HL-60 (cell line): Measurements from ENCODE around the gene XAF1.

Experiments
- DNase-seq, 2 experiments: peaks; one replicate each; pipeline ENCODE4 v3.0.0-alpha.2; 2010 to 2020; ENCODE audit warnings: low read depth in 1 of 2, low spot score in 1 of 2
- H3K27ac ChIP-seq: fragments of 250-450 bp; sonication (Bioruptor Pico); replicated peaks from 2 replicates; pipeline ENCODE4 v1.5.1; 2020; ENCODE audit warnings: mild to moderate bottlenecking, moderate library complexity
- H3K27me3 ChIP-seq: fragments of 250-450 bp; sonication (Bioruptor Pico); 2 replicates; pipeline ENCODE4 v1.5.1; 2021; ENCODE audit warnings: mild to moderate bottlenecking, moderate library complexity; ENCODE audit not compliant: insufficient read depth, poor library complexity, severe bottlenecking
- H3K4me3 ChIP-seq: replicated peaks from 2 replicates; pipeline ENCODE4 v1.5.1; 2011; ENCODE audit warnings: mild to moderate bottlenecking, control low read depth, low read length; ENCODE audit not compliant: insufficient read depth
- CTCF ChIP-seq: IDR thresholded peaks from one replicate; pipeline ENCODE4 v1.5.1; 2011; ENCODE audit warnings: low read length, control low read depth, inconsistent platforms; ENCODE audit not compliant: insufficient read depth
- GABPA ChIP-seq: IDR thresholded peaks from 2 replicates; pipeline ENCODE4 v1.6.1; 2012; ENCODE audit warnings: low read depth
- POLR2AphosphoS5 ChIP-seq: IDR thresholded peaks from 2 replicates; pipeline ENCODE4 v1.6.1; 2012; ENCODE audit warnings: low read depth
- REST ChIP-seq: IDR thresholded peaks from 2 replicates; pipeline ENCODE4 v1.6.1; 2012; ENCODE audit warnings: low read depth; ENCODE audit not compliant: insufficient replicate concordance
- SPI1 ChIP-seq: IDR thresholded peaks from 2 replicates; pipeline ENCODE4 v1.6.1; 2012; ENCODE audit warnings: low read depth, mild to moderate bottlenecking, borderline replicate concordance

XAF1 gene

GRCh38 chr17:6799738-6800137 is 43.9 kb downstream of the XAF1 start:
- no peaks in the 10 kb centered on the region for H3K27me3 ChIP-seq
- TF ChIP-seq GABPA, result no peak
- TF ChIP-seq SPI1, result no peak
- no peak for TF ChIP-seq CTCF
- no peak for TF ChIP-seq POLR2AphosphoS5
- no peak for TF ChIP-seq REST
- DNase-seq, result no peak
- H3K27ac ChIP-seq, result no peak overlapping the region
- no peak overlapping the region for H3K4me3 ChIP-seq

GRCh38 chr17:6800422-6801027 is 44.7 kb downstream of the XAF1 start:
- no peaks in the 10 kb centered on the region for H3K27me3 ChIP-seq
- H3K4me3 ChIP-seq, result no peak overlapping the region
- no peak for DNase-seq
- TF ChIP-seq SPI1, result no peak
- TF ChIP-seq GABPA, result no peak
- no peak for TF ChIP-seq POLR2AphosphoS5
- TF ChIP-seq CTCF, result no peak
- no peak for TF ChIP-seq REST
- no peak overlapping the region for H3K27ac ChIP-seq

GRCh38 chr17:6811510-6811909 is 55.7 kb downstream of the XAF1 start:
- Histone ChIP-seq H3K4me3 (no peak overlapping the region), H3K27me3 (no peaks in the 10 kb centered on the region), H3K27ac (no peak overlapping the region)
- no peak for DNase-seq
- TF ChIP-seq REST (no peak), CTCF (no peak), GABPA (no peak), SPI1 (no peak), POLR2AphosphoS5 (no peak)
